Measurements from ENCODE around the gene PNPLA7. TPM values are rescaled to one million over a fixed set of nuclear protein-coding genes. Genes with fewer than 3 reads are reported as not detected.

The PNPLA7 gene
- total and polyA plus RNA-seq, 10 donors: 5.1 to 22.7 (median 10.7) TPM

GRCh38 chr9:137479892-137480685, 70.1 kb downstream of the PNPLA7 start:
- intact Hi-C loops (cut with DNase I; ENCODE audit: low total_unique reads): no loop called here
- Histone ChIP-seq H3K9me3 (peaks cover 0 to 21% (median 18%) of the 10 kb centered on the region in 8 donors), H3K27ac (peak overlapping the region in 6 of 8 donors; percentile 13 to 72 (median 61)), H3K4me3 (no peak overlapping the region), H3K4me1 (peaks cover 0 to 52% (median 20%) of the 10 kb centered on the region in 6 donors), H3K36me3 (peaks cover 0 to 3% (median 0%) of the 10 kb centered on the region in 6 donors), H3K27me3 (replicated peaks in 1 of 7) (no peaks in the 10 kb centered on the region)
- WGBS, 5 donors: 72 to 88% (median 84%) methylated on average over 22 to 32 of the region's 32 CpGs
- TF ChIP-seq POLR2AphosphoS5 (IDR thresholded peaks at IDR 0.05): no peak
- TF ChIP-seq CTCF (IDR thresholded peaks at IDR 0.05 in 8 of 11, conservative IDR thresholded peaks at IDR 0.05 in 3 of 11): no peak
- TF ChIP-seq POLR2A (IDR thresholded peaks at IDR 0.05): no peak
- peak; percentile 50 for DNase-seq

- Histone ChIP-seq H3K27ac (peak overlapping the region in 6 of 8 donors; percentile 13 to 72 (median 61)), H3K36me3 (peaks cover 0 to 3% (median 0%) of the 10 kb centered on the region in 6 donors), H3K4me3 (no peak overlapping the region), H3K4me1 (peaks cover 0 to 52% (median 20%) of the 10 kb centered on the region in 6 donors), H3K9me3 (peaks cover 0 to 28% (median 26%) of the 10 kb centered on the region in 8 donors), H3K27me3 (replicated peaks in 1 of 7) (no peaks in the 10 kb centered on the region)
- intact Hi-C loops (cut with DNase I; ENCODE audit: low total_unique reads): no loop called here
- peak; percentile 62 to 78 (median 76) for TF ChIP-seq POLR2AphosphoS5 (IDR thresholded peaks at IDR 0.05)
- TF ChIP-seq CTCF (IDR thresholded peaks at IDR 0.05 in 8 of 11, conservative IDR thresholded peaks at IDR 0.05 in 3 of 11): no peak
- DNase-seq: peak; percentile 81
- 72 to 88% (median 74%) methylated on average over 27 to 36 of the region's 36 CpGs for WGBS, 5 donors
Observed at GRCh38 chr9:137478962-137479861, 71.0 kb downstream of the PNPLA7 start.

GRCh38 chr9:137478613-137478961, 71.6 kb downstream of the PNPLA7 start:
- TF ChIP-seq POLR2AphosphoS5 (IDR thresholded peaks at IDR 0.05) (no peak), POLR2A (IDR thresholded peaks at IDR 0.05) (no peak), CTCF (IDR thresholded peaks at IDR 0.05 in 8 of 11, conservative IDR thresholded peaks at IDR 0.05 in 3 of 11) (no peak)
- Histone ChIP-seq H3K4me1 (peaks cover 0 to 52% (median 20%) of the 10 kb centered on the region in 6 donors), H3K36me3 (peaks cover 0 to 3% (median 0%) of the 10 kb centered on the region in 6 donors), H3K27me3 (replicated peaks in 1 of 7) (no peaks in the 10 kb centered on the region), H3K9me3 (peaks cover 0 to 32% (median 27%) of the 10 kb centered on the region in 8 donors), H3K4me3 (no peak overlapping the region), H3K27ac (peak overlapping the region in 5 of 8 donors; percentile 51 to 72 (median 62))
- intact Hi-C loops (cut with DNase I; ENCODE audit: low total_unique reads): no loop called here
- DNase-seq: no peak
- 83 to 92% (median 89%) methylated on average over 9 to 11 of the region's 11 CpGs for WGBS, 5 donors

Data from spleen (tissue), 11 donors.